GM19025 (cell line): ENCODE measurements around the gene CFAP54.
"Not testable (repeated sequence)": the region's sequence is repeated elsewhere in the genome, so short reads cannot be mapped to it uniquely, and the experiment has no call there.

Experiments
- ATAC-seq: cut with Tn5 transposase; IDR thresholded peaks from one replicate; pipeline ENCODE4 v1.9.1; 2021; ENCODE audit warnings: mild to moderate bottlenecking, low read depth, moderate library complexity; ENCODE audit not compliant: unreplicated experiment

CFAP54 gene

GRCh38 chr12:96590970-96591369 is 101.6 kb downstream of the CFAP54 start:
- ATAC-seq: no peak

- not testable (repeated sequence) for ATAC-seq
Observed at GRCh38 chr12:96604374-96604773, 115.0 kb downstream of the CFAP54 start.

- no peak for ATAC-seq
Observed at GRCh38 chr12:96605684-96606083, 116.3 kb downstream of the CFAP54 start.

GRCh38 chr12:96606134-96606533 is 116.8 kb downstream of the CFAP54 start:
- ATAC-seq: no peak

- ATAC-seq: no peak
Observed at GRCh38 chr12:96606644-96607043, 117.3 kb downstream of the CFAP54 start.

- no peak for ATAC-seq
Observed at GRCh38 chr12:96617178-96617577, 127.8 kb downstream of the CFAP54 start.

- ATAC-seq: no peak
Observed at GRCh38 chr12:96623155-96623554, 133.8 kb downstream of the CFAP54 start.

GRCh38 chr12:96623656-96624217 is 134.4 kb downstream of the CFAP54 start:
- ATAC-seq: no peak

- no peak for ATAC-seq
Observed at GRCh38 chr12:96635844-96636243, 146.5 kb downstream of the CFAP54 start.

GRCh38 chr12:96636895-96637294 is 147.5 kb downstream of the CFAP54 start:
- no peak for ATAC-seq

GRCh38 chr12:96648923-96649322 is 159.5 kb downstream of the CFAP54 start:
- no peak for ATAC-seq

- ATAC-seq: no peak
Observed at GRCh38 chr12:96652870-96653269, 163.5 kb downstream of the CFAP54 start.

- no peak for ATAC-seq
Observed at GRCh38 chr12:96658075-96658474, 168.7 kb downstream of the CFAP54 start.

- ATAC-seq: no peak
Observed at GRCh38 chr12:96669786-96670185, 180.4 kb downstream of the CFAP54 start.

- ATAC-seq: no peak
Observed at GRCh38 chr12:96670334-96670899, 181.0 kb downstream of the CFAP54 start.

GRCh38 chr12:96675519-96675918 is 186.1 kb downstream of the CFAP54 start:
- not testable (repeated sequence) for ATAC-seq

- no peak for ATAC-seq
Observed at GRCh38 chr12:96677363-96677762, 188.0 kb downstream of the CFAP54 start.

GRCh38 chr12:96687719-96688118 is 198.3 kb downstream of the CFAP54 start:
- no peak for ATAC-seq

- ATAC-seq: no peak
Observed at GRCh38 chr12:96698521-96698920, 209.1 kb downstream of the CFAP54 start.

GRCh38 chr12:96698965-96699364 is 209.6 kb downstream of the CFAP54 start:
- ATAC-seq: no peak

GRCh38 chr12:96701856-96702255 is 212.5 kb downstream of the CFAP54 start:
- ATAC-seq: no peak

- ATAC-seq: no peak
Observed at GRCh38 chr12:96710127-96710745, 220.9 kb downstream of the CFAP54 start.
